ENCODE data around the gene SKA2. TPM values are rescaled to one million over a fixed set of nuclear protein-coding genes. Genes with fewer than 3 reads are reported as not detected.

The SKA2 gene
- total and polyA plus RNA-seq, 9 of the 15 experiments (the other 6 are each of a cell fraction or from before 2014, with no cell fraction given), result 58.1 to 183 (median 133) TPM

DNA sequence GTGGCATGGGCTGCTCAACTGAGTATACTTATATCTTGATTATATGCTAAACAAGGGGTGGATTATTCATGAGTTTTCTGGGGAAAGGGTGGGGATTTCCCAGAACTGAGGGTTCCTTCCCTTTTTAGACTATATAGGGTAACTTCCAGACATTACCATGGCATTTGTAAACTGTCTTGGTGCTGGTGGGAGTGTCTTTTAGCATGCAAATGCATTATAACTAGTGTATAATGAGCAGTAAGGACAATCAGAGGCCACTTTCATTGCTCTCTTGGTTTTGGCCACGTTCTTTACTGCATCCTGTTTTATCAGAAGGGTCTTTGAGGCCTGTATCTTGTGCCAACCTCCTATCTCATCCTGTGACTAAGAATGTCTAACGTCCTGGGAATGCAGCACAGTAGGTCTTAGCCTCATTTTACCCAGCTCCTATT lies 12.6 kb upstream of the SKA2 start (continued):
- peak; percentile 27; the same call in 1 of the 2 replicates for TF ChIP-seq RFX1 (IDR thresholded peaks at IDR 0.05)
- TF ChIP-seq, protein P1, sequence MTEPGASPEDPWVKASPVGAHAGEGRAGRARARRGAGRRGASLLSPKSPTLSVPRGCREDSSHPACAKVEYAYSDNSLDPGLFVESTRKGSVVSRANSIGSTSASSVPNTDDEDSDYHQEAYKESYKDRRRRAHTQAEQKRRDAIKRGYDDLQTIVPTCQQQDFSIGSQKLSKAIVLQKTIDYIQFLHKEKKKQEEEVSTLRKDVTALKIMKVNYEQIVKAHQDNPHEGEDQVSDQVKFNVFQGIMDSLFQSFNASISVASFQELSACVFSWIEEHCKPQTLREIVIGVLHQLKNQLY (CRISPR knock-in tag; conservative IDR thresholded peaks at IDR 0.05), result no peak
- no peak for TF ChIP-seq HMG20B (CRISPR knock-in tag; IDR thresholded peaks at IDR 0.05)

DNA sequence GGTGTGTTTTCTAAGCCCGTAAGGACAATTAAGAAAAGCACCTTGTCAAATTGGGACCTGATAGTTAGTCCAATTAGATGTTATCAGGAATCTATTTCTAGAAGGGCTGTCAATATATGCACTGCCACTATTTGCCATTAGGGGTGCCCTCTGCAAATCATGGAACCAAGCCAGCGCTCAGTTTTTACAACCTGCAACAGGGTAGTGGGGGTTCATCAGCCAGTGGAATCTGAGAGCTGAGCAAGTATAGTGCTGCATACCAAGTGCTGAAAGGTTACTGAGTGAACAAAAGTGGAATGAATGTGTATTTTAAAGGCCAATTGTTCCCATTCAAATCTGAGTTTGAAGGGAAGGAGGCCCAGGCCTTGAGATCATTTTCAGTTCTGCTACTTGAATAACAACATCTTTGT lies 11.0 kb upstream of the SKA2 start:
- H3K27me3 ChIP-seq (ENCODE audit: control insufficient read depth in 2 of 2, insufficient read depth in 2 of 2, low read length in 2 of 2), result no peaks in the 10 kb centered on the region
- DNase-seq (ENCODE audit: extremely low read depth in 1 of 4, low spot score in 3 of 4) (peak in 3 of 4 experiments; percentile 18 to 60 (median 42)), FAIRE-seq (peak; percentile 70), ATAC-seq (peak; percentile 75)
- no peaks in the 10 kb centered on the region for H4K20me1 ChIP-seq (replicated peaks; ENCODE audit: control insufficient read depth, insufficient read depth, low read length)
- no peak overlapping the region for H3K4me3 ChIP-seq
- in situ Hi-C loops (cut with MboI), result no loop called here
- peaks cover 5 to 12% of the 10 kb centered on the region in 2 experiments; a peak in 4 of 5 replicates for H3K4me1 ChIP-seq (replicated peaks in 1 of 2; ENCODE audit: control insufficient read depth in 2 of 2, insufficient read depth in 2 of 2, low read length in 2 of 2)
- no peaks in the 10 kb centered on the region for H3K9me1 ChIP-seq (ENCODE audit: control insufficient read depth, insufficient read depth, low read length)
- 57% methylated on average over 2 of the region's 2 CpGs for WGBS (ENCODE audit: insufficient coverage, low coverage, missing lambda C conversion rate)
- peaks cover 21% of the 10 kb centered on the region; the same call in 1 of the 3 replicates for H3K36me3 ChIP-seq (ENCODE audit: control insufficient read depth, insufficient read depth, low read length)
- H3K9me3 ChIP-seq (replicated peaks; ENCODE audit: control insufficient read depth, insufficient read depth, low read depth, low read length), result no peaks in the 10 kb centered on the region
- no peak overlapping the region for H3K27ac ChIP-seq (ENCODE audit: extremely low read depth, low read depth, low read length)
- H2AFZ ChIP-seq (ENCODE audit: low read depth, low read length), result peak overlapping the region; percentile 53; the same call in 1 of the 2 replicates
- intact Hi-C loops (cut with micrococcal nuclease), result no loop called here
- no TSS peak for BruUV-seq (replicated peaks)
- H3K79me2 ChIP-seq (ENCODE audit: control insufficient read depth, insufficient read depth, low read length), result peaks cover 64% of the 10 kb centered on the region
- POLR2A ChIA-PET, result interaction anchor here (0.5 to 1.2 kb wide), 3 partner anchors 9 to 143 kb away, joined by 3 to 4 read pairs (median 3); partner anchors contain the start of genes PRR11 and SKA2
- H3K9ac ChIP-seq (ENCODE audit: insufficient read depth in 1 of 2, low read depth in 2 of 2, low read length in 2 of 2), result no peak overlapping the region
- CTCF ChIA-PET (ENCODE audit: low intra/inter-chr PET ratio), result no interaction called here
- H3K4me2 ChIP-seq (ENCODE audit: insufficient read depth, low read length), result no peak overlapping the region
- TF ChIP-seq ETV1 (tag; conservative IDR thresholded peaks at IDR 0.05; ENCODE audit: low read depth), result no peak
- TF ChIP-seq, protein P2, sequence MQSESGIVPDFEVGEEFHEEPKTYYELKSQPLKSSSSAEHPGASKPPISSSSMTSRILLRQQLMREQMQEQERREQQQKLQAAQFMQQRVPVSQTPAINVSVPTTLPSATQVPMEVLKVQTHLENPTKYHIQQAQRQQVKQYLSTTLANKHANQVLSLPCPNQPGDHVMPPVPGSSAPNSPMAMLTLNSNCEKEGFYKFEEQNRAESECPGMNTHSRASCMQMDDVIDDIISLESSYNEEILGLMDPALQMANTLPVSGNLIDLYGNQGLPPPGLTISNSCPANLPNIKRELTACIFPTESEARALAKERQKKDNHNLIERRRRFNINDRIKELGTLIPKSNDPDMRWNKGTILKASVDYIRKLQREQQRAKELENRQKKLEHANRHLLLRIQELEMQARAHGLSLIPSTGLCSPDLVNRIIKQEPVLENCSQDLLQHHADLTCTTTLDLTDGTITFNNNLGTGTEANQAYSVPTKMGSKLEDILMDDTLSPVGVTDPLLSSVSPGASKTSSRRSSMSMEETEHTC (IDR thresholded peaks at IDR 0.05), result no peak
- no peak for TF ChIP-seq ZNF217 (CRISPR knock-in tag; IDR thresholded peaks at IDR 0.05)
- TF ChIP-seq EP300 (IDR thresholded peaks at IDR 0.05; ENCODE audit: low read length), result no peak
- TF ChIP-seq, protein P3, sequence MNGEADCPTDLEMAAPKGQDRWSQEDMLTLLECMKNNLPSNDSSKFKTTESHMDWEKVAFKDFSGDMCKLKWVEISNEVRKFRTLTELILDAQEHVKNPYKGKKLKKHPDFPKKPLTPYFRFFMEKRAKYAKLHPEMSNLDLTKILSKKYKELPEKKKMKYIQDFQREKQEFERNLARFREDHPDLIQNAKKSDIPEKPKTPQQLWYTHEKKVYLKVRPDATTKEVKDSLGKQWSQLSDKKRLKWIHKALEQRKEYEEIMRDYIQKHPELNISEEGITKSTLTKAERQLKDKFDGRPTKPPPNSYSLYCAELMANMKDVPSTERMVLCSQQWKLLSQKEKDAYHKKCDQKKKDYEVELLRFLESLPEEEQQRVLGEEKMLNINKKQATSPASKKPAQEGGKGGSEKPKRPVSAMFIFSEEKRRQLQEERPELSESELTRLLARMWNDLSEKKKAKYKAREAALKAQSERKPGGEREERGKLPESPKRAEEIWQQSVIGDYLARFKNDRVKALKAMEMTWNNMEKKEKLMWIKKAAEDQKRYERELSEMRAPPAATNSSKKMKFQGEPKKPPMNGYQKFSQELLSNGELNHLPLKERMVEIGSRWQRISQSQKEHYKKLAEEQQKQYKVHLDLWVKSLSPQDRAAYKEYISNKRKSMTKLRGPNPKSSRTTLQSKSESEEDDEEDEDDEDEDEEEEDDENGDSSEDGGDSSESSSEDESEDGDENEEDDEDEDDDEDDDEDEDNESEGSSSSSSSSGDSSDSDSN (IDR thresholded peaks at IDR 0.05; ENCODE audit: borderline replicate concordance in 1 of 2, low read depth in 2 of 2, low read length in 2 of 2), result no peak
- TF ChIP-seq FOXM1 (IDR thresholded peaks at IDR 0.05; ENCODE audit: low read depth), result no peak
- no peak for TF ChIP-seq FOXM1 (CRISPR knock-in tag; IDR thresholded peaks at IDR 0.05; ENCODE audit: low read depth)
- no peak for TF ChIP-seq TBP (optimal IDR thresholded peaks at IDR 0.05; ENCODE audit: low read depth, low read length)
- TF ChIP-seq DMBX1 (CRISPR knock-in tag; IDR thresholded peaks at IDR 0.05; ENCODE audit: borderline replicate concordance), result no peak
- TF ChIP-seq ZNF780A (CRISPR knock-in tag; IDR thresholded peaks at IDR 0.05), result no peak
- peak; percentile 90 for TF ChIP-seq NFIC (IDR thresholded peaks at IDR 0.05)
- TF ChIP-seq FOXP1 (CRISPR knock-in tag; IDR thresholded peaks at IDR 0.05), result no peak
- TF ChIP-seq ZKSCAN3 (CRISPR knock-in tag; IDR thresholded peaks at IDR 0.05), result no peak
- no peak for TF ChIP-seq CXXC5 (CRISPR knock-in tag; IDR thresholded peaks at IDR 0.05)

All from K562 (cell line).